HG02973 (cell line): Measurements from ENCODE around the gene ASB8.

ENCODE experiments used
- ATAC-seq: cut with Tn5 transposase; IDR thresholded peaks from one replicate; pipeline ENCODE4 v1.9.1; 2021; ENCODE audit warnings: moderate library complexity; ENCODE audit not compliant: unreplicated experiment

ASB8 gene

DNA sequence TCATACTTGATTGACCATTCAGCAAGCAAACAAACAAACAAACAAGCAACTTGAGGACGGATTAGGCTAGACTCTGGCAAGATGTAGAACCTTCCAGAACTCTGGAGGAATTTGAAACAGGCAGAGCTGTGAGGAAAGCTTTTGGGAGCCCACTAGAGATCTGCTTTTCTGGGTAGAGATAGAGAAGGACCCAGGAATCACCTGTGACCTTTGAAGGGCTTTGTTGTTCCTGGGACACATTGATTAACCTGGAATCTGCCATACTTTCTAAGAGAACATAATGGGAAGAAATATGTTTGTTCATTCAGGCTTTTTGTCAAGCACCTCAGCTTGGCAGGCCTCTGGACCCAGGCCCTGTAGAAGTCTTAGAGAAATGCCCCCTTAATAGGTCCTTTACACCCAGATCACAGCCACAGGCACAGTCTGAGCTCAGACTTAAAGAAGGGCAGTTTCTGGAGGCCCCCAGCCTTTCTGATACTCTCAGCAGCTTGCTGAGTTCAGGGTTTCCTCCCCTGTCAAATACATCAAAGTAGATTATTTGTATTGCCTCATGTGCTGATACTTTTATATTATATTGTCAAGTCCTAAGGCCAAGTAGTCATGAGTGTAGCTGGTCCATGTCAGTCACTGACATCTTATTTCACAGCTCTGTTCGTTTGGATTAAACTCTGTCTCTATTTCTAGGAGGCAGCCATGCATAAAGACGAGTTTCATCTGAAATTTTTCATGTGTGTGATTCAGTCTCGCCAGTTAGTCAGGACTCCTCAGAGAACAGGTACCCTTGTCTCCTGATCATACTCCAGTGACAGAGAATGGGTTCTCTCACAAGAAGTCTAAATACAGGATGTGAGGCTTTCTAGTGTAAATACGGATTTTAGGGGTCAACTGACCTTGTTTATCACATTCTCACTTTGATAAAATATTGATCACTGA is 50.4 kb downstream of the ASB8 start:
- peak; percentile 1 for ATAC-seq

DNA sequence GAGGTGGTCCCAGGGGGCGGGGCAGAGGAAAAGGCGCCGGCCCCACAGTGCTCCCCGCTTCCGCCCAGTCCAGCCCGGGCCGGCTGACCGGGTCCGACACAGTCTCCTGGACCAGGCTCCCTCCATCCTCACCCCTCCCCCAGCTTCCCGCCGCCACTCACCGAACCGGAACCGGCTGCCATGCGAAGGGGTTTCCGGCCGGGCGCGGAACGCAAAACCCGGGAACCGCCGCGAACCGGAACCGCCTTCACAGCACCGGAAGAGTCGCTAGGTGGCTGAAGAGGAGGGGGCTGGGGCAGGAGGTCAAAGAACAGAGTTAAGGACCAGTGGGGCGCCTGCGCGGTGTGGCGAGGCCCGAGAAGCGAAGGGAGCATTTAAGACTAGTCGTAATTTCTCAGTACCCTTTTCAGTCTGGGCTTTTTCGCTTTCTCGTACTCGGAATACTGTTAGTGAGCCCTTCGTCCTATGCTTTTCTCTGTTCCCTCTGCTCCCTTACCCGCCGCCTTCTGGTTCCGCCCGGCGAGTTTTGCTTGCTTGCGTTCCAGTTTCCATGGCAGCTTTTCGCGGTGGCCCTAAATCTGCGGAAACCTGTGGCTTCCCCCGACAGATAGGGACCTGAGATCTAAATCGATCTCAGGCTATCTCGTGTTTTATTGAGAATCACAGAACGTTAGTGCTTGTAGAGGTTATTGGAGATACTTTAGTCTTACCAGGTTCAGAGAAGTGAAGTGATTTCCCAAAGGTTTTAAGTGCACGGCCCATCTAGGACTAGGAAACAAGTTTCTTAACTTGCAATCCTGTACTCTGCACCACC is 51.2 kb downstream of the ASB8 start, which contains the start of gene SENP1:
SENP1 (minus strand) TSS at position 213 of the 814 bp plus-strand sequence. CDS start 4,607 bp downstream, outside the sequence.
- ATAC-seq, result peak; percentile 62

DNA sequence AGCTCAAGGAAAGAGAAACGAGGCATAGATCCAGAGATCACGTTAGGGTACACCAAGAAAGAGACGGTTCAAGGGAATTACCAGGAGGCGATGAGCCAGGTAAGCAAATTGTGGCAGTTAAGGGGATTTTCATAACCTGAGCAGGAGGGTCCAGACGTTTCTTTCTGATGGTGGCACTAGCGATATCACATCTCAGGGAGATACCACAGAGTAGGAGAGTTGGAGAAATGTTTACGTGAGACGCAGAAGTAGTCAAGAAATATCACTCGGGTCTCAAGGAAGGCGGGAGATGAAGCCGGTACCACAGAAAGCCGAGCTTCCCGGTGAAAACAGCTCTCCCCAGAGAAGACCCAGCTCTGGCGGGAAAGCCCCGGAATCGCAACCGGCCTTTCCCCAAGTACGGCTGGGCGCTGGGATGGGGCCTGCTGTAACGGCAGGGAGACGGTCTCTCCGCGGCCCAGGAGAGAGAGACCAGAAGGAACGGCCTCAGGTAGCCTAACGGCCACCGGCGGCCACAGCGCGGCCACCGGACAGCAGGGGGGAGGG is 51.9 kb downstream of the ASB8 start:
- ATAC-seq, result peak; percentile 30

DNA sequence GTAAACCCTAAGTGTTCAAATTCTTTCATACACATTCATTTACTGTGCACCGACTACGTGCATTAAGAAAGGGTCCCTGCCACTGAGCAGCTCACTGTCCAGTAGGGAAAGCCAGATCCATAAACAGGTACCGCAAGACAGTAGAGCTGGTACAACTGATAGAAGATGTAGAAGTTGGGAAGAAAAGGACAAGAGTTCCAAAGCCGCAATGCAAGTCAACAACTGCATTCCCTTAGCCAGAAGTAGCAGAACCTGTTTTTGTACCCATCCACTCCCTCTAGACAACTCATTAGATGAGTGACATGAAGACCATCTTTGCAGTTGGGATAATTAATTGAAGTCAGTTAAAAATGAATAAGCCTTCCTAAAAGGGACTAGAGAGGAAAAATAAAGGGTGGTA is 52.8 kb downstream of the ASB8 start:
- ATAC-seq, result no peak
